HepG2 (cell line): Measurements from ENCODE around the gene LRIT2. TPM values are rescaled to one million over a fixed set of nuclear protein-coding genes. Genes with fewer than 3 reads are reported as not detected.

Experiments used
- ATAC-seq: fragments of 200-7000 bp; cut with Tn5 transposase; 3 replicates; pipeline ENCODE4 v1.9.1; 2020; ENCODE audit warnings: mild to moderate bottlenecking, moderate library complexity
- BruUV-seq: library from RNA; stranded (reverse); fragments of 400-500 nt; replicated peaks from 2 replicates; lab custom pipeline; 2021; lab: Mats Ljungman, UMichigan
- CTCF ChIA-PET: fragments of 300-600 bp; formaldehyde crosslinking; extraction: SDS; loops from one replicate; lab custom pipeline; 2021; ENCODE audit warnings: low total read pairs, inconsistent platforms, low intra/inter-chr PET ratio; lab: Yijun Ruan, JAX
- POLR2A ChIA-PET: fragments of 350-600 bp; sonication (Branson Sonifier 250); formaldehyde crosslinking; loops from one replicate; lab custom pipeline; 2020; ENCODE audit warnings: antibody characterized with exemption, inconsistent platforms; lab: Yijun Ruan, JAX
- DNase-seq: peaks from one replicate; pipeline ENCODE4 v3.0.0-alpha.2; 2015; ENCODE audit warnings: low spot score
- FAIRE-seq: peaks from 3 replicates; lab custom pipeline; 2011; peaks lifted over from hg19 to GRCh38; lab: Jason Lieb, UNC
- H2AFZ ChIP-seq: one replicate; pipeline ENCODE4 v1.6.1; 2011; ENCODE audit warnings: low read length, inconsistent platforms
- H3K27ac ChIP-seq: fragments of 300-600 bp; 3 replicates; pipeline ENCODE4 v1.8.0; 2011; ENCODE audit warnings: mixed run types, mild to moderate bottlenecking, mixed read lengths, low read length, inconsistent platforms; ENCODE audit not compliant: insufficient read depth; ENCODE audit errors: extremely low read length
- H3K27me3 ChIP-seq, 2 experiments: fragments of 200-600 bp in 1 of 2; 2 replicates in 1 of 2; 3 replicates in 1 of 2; pipeline versions ENCODE4 v1.6.0 to v1.8.0; 2011; ENCODE audit warnings: low read length in 2 of 2, mild to moderate bottlenecking in 2 of 2, moderate library complexity in 2 of 2, inconsistent platforms in 1 of 2; ENCODE audit not compliant: insufficient read depth in 2 of 2, control insufficient read depth in 1 of 2
- H3K36me3 ChIP-seq, 2 experiments: fragments of 200-600 bp in 1 of 2; replicated peaks in 1 of 2; 2 replicates in 1 of 2; 3 replicates in 1 of 2; pipeline versions ENCODE4 v1.5.1 to v1.8.0; 2011; ENCODE audit warnings: low read length in 2 of 2, inconsistent platforms in 1 of 2; ENCODE audit not compliant: insufficient read depth in 2 of 2, control insufficient read depth in 1 of 2
- H3K4me1 ChIP-seq: 2 replicates; pipeline ENCODE4 v1.5.1; 2012; ENCODE audit warnings: low read length, inconsistent platforms; ENCODE audit not compliant: insufficient read depth
- H3K4me2 ChIP-seq: 2 replicates; pipeline ENCODE4 v1.6.0; 2011; ENCODE audit warnings: low read depth, low read length, inconsistent platforms
- H3K4me3 ChIP-seq, 3 experiments: fragments of 200-600 bp in 1 of 3; sonication (generic), shearing (Covaris generic) in 1 of 3; replicated peaks in 1 of 3; 2 replicates each; pipeline ENCODE4 v1.5.1; 2011 to 2016; ENCODE audit warnings: low read length in 3 of 3, inconsistent platforms in 2 of 3, low read depth in 2 of 3, mild to moderate bottlenecking in 2 of 3, control low read depth in 1 of 3, mixed read lengths in 1 of 3; ENCODE audit not compliant: insufficient read depth in 1 of 3
- H3K79me2 ChIP-seq: one replicate; pipeline ENCODE4 v1.6.1; 2011; ENCODE audit warnings: low read length, inconsistent platforms; ENCODE audit not compliant: insufficient read depth
- H3K9ac ChIP-seq: 2 replicates; pipeline ENCODE4 v1.6.0; 2011; ENCODE audit warnings: mild to moderate bottlenecking, low read depth, low read length, inconsistent platforms; ENCODE audit not compliant: insufficient read depth
- H3K9me3 ChIP-seq: 2 replicates; pipeline ENCODE4 v1.5.1; 2012; ENCODE audit warnings: mild to moderate bottlenecking, low read length
- H4K20me1 ChIP-seq: 2 replicates; pipeline ENCODE4 v1.6.0; 2011; ENCODE audit warnings: inconsistent platforms, mild to moderate bottlenecking, low read length, moderate library complexity; ENCODE audit not compliant: insufficient read depth
- CBFB ChIP-seq: sonication (generic); formaldehyde crosslinking; IDR thresholded peaks from 2 replicates; pipeline ENCODE4 v1.4.0; 2020; ENCODE audit warnings: missing genetic modification reagents
- FOXA1 ChIP-seq, 2 experiments: fragments of 450-650 bp in 1 of 2; sonication (generic) in 1 of 2; formaldehyde crosslinking in 1 of 2; IDR thresholded peaks; 2 replicates each; pipeline versions ENCODE4 v1.4.0 to v1.6.1; 2016 to 2020; ENCODE audit warnings: missing genetic modification reagents in 1 of 2
- PRPF4 ChIP-seq: fragments of 200-400 bp; formaldehyde crosslinking; IDR thresholded peaks from 2 replicates; pipeline ENCODE4 v1.6.1; 2016; ENCODE audit warnings: low read length, low read depth; ENCODE audit not compliant: poor library complexity, severe bottlenecking
- RAD21 ChIP-seq: fragments of 450-650 bp; formaldehyde crosslinking; IDR thresholded peaks from 2 replicates; pipeline ENCODE4 v1.5.0; 2020; ENCODE audit warnings: mild to moderate bottlenecking
- SMC3 ChIP-seq: IDR thresholded peaks from 2 replicates; pipeline ENCODE4 v1.6.1; 2011; ENCODE audit warnings: low read length, improper control_type of control experiment
- STAG1 ChIP-seq: sonication (generic); formaldehyde crosslinking; IDR thresholded peaks from 2 replicates; pipeline ENCODE4 v1.4.0; 2020; ENCODE audit warnings: missing genetic modification reagents
- ZBTB3 ChIP-seq: sonication (generic); formaldehyde crosslinking; IDR thresholded peaks from 2 replicates; pipeline ENCODE4 v1.4.0; 2020; ENCODE audit warnings: low read depth, mild to moderate bottlenecking, moderate library complexity, missing genetic modification reagents, borderline replicate concordance
- ZSCAN25 ChIP-seq: sonication (generic); formaldehyde crosslinking; IDR thresholded peaks from 2 replicates; pipeline ENCODE4 v1.8.0; 2022; ENCODE audit warnings: mild to moderate bottlenecking, missing genetic modification reagents
- WGBS: methylation state at CpG from one replicate; pipeline ENCODE4 v1.1.6; 2017; ENCODE audit warnings: low lambda C conversion rate; 5-methylcytosine and 5-hydroxymethylcytosine counted together
- in situ Hi-C: cut with HindIII; loops from 2 replicates; pipeline ENCODE4 v1.10.0; 2017; ENCODE audit warnings: low pct_unique_long_range_greater_than_20kb; ENCODE audit not compliant: extremely low pct_ligation_motif_present
- intact Hi-C: fragments of 100-400 bp; cut with micrococcal nuclease; formaldehyde crosslinking; loops from one replicate; pipeline ENCODE4 v1.10.0; 2022; ENCODE audit not compliant: unreplicated experiment
- polyA plus RNA-seq, 8 experiments: library from polyadenylated mRNA; depleted of rRNA in 3 of 8; stranded (reverse) in 7 of 8; unstranded in 1 of 8; fragments of >200 nt; fragmentation: Illumina TruSeq in 4 of 8; extraction: Trizol in 4 of 8; gene quantifications; 2 replicates each; pipeline versions ENCODE4 v1.2.1 to v1.2.3, GENCODE V29; 2011 to 2016; ENCODE audit warnings: low read depth in 4 of 8, missing spikeins in 1 of 8, mixed read lengths in 1 of 8; ENCODE audit not compliant: insufficient read depth in 1 of 8
- total RNA-seq, 5 experiments: library from RNA; depleted of rRNA; stranded (reverse); fragments of >200 nt; fragmentation: Illumina TruSeq; extraction: Trizol; gene quantifications; 2 replicates each; pipeline ENCODE4 v1.2.3, GENCODE V29; 2016; ENCODE audit warnings: low read depth in 1 of 5
- TF ChIP-seq, protein P1 (sequence below): sonication (generic); formaldehyde crosslinking; IDR thresholded peaks from 2 replicates; pipeline ENCODE4 v1.5.0; 2020; ENCODE audit warnings: mild to moderate bottlenecking, missing genetic modification reagents, moderate library complexity

Gene LRIT2
- total and polyA plus RNA-seq, 2 of the 13 experiments (the other 11 are each of a cell fraction or from before 2014, with no cell fraction given): not detected

DNA sequence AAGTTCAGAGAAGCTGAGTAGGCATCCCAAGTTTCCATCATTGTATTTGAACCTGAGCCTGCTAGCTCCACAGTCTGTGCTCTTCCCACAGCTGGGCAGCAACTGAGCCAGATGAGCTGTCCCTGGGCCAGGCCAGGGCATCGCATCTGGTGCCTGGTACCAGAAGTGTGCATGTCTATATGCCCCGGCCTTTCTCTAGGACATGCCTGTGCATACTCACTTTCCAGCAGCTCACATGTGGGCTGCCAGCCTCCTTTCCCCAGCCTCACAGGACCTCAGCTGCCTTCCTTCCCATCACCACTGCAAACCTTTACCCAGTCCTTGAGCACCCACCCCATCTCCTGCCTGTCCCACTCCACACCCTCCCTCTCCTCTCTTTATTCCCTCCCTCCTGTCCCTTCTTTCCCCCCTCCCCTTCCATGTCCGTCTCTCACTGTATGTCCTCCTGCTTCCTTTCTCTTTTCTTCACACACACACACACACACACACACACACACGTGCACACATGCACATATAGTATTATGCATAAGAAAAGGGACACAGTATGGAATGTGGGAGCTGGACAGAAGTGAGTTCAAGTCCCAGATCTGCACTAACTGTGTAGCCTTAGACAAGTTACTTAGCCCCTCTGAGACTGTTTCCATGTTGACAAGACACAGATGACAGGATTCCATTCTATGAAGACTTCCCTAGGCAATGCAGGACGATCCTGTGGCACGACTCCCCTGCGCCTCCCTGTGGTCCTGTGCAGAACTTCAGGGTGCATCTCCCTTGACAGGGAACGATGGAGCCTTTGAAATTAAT, 20.1 kb downstream of the LRIT2 start:
- intact Hi-C loops: loop anchor here (1.0 kb wide), 3 partner anchors 57 to 129 kb away; no protein-coding TSS in a partner anchor
- DNase-seq: peak; percentile 38
- no TSS peak for BruUV-seq
- peaks cover 1 to 17% of the 10 kb centered on the region in 2 experiments; a peak in 3 of 5 replicates for H3K27me3 ChIP-seq
- TF ChIP-seq CBFB (CRISPR knock-in tag): no peak
- peak; percentile 74 for TF ChIP-seq STAG1 (CRISPR knock-in tag)
- TF ChIP-seq, protein P1, sequence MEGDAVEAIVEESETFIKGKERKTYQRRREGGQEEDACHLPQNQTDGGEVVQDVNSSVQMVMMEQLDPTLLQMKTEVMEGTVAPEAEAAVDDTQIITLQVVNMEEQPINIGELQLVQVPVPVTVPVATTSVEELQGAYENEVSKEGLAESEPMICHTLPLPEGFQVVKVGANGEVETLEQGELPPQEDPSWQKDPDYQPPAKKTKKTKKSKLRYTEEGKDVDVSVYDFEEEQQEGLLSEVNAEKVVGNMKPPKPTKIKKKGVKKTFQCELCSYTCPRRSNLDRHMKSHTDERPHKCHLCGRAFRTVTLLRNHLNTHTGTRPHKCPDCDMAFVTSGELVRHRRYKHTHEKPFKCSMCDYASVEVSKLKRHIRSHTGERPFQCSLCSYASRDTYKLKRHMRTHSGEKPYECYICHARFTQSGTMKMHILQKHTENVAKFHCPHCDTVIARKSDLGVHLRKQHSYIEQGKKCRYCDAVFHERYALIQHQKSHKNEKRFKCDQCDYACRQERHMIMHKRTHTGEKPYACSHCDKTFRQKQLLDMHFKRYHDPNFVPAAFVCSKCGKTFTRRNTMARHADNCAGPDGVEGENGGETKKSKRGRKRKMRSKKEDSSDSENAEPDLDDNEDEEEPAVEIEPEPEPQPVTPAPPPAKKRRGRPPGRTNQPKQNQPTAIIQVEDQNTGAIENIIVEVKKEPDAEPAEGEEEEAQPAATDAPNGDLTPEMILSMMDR (CRISPR knock-in tag): peak; percentile 85
- no peak for TF ChIP-seq ZSCAN25 (CRISPR knock-in tag)
- no peak for TF ChIP-seq PRPF4
- no peak for TF ChIP-seq ZBTB3 (CRISPR knock-in tag)
- TF ChIP-seq FOXA1 (IDR thresholded peaks at IDR 0.05): no peak
- TF ChIP-seq FOXA1 (CRISPR knock-in tag; IDR thresholded peaks at IDR 0.05): 0 out of 2 replicates have a peak, but pooled peaks have one; percentile 22
- TF ChIP-seq SMC3: peak; percentile 90
- TF ChIP-seq RAD21 (CRISPR knock-in tag): peak; percentile 67
- TF ChIP-seq, all 625 proteins: peak for 5
- Histone ChIP-seq H3K9ac (no peak overlapping the region), H3K4me3 (no peak overlapping the region), H2AFZ (no peak overlapping the region), H3K9me3 (no peaks in the 10 kb centered on the region), H3K36me3 (no peaks in the 10 kb centered on the region), H4K20me1 (no peaks in the 10 kb centered on the region), H3K4me1 (no peaks in the 10 kb centered on the region), H3K27ac (no peak overlapping the region), H3K79me2 (no peaks in the 10 kb centered on the region), H3K4me2 (no peak overlapping the region)
- FAIRE-seq: peak; percentile 68
- in situ Hi-C loops: loop anchor here (5.0 kb wide), 1 partner anchor 73 kb away; no protein-coding TSS in a partner anchor
- 6% methylated on average over 7 of the region's 8 CpGs for WGBS
- ChIA-PET POLR2A (no interaction called here), CTCF (interaction anchor here (1.2 to 3.7 kb wide), 2 partner anchors 80 to 178 kb away, joined by 4 to 22 read pairs; no protein-coding TSS in a partner anchor)
- ATAC-seq: peak; percentile 79
